ENCODE results near the gene ATAD1.
"Not testable (repeated sequence)": the region's sequence is repeated elsewhere in the genome, so short reads cannot be mapped to it uniquely, and the experiment has no call there.

ATAD1 gene

GRCh38 chr10:87751274-87751673, 66.8 kb downstream of the ATAD1 start:
- DNase-seq: no peak

GRCh38 chr10:87750817-87751216, 67.2 kb downstream of the ATAD1 start:
- DNase-seq: no peak

- peak; percentile 56 for DNase-seq
Observed at GRCh38 chr10:87750001-87750671, 67.9 kb downstream of the ATAD1 start.

GRCh38 chr10:87748244-87748643, 69.8 kb downstream of the ATAD1 start:
- DNase-seq: not testable (repeated sequence)

- no peak for DNase-seq
Observed at GRCh38 chr10:87746911-87747310, 71.1 kb downstream of the ATAD1 start.

GRCh38 chr10:87744606-87745005, 73.4 kb downstream of the ATAD1 start:
- no peak for DNase-seq

GRCh38 chr10:87742992-87743610, 74.9 kb downstream of the ATAD1 start:
- not testable (repeated sequence) for DNase-seq

GRCh38 chr10:87740254-87740655, 77.8 kb downstream of the ATAD1 start:
- DNase-seq: peak; percentile 73

- DNase-seq: no peak
Observed at GRCh38 chr10:87739703-87740102, 78.3 kb downstream of the ATAD1 start.

GRCh38 chr10:87738253-87738652, 79.8 kb downstream of the ATAD1 start:
- DNase-seq: not testable (repeated sequence)

- peak; percentile 57 for DNase-seq
Observed at GRCh38 chr10:87734987-87735827, 82.8 kb downstream of the ATAD1 start.

GRCh38 chr10:87733081-87733480, 84.9 kb downstream of the ATAD1 start:
- DNase-seq: no peak

- DNase-seq: no peak
Observed at GRCh38 chr10:87729940-87730339, 88.1 kb downstream of the ATAD1 start.

GRCh38 chr10:87724789-87725188, 93.2 kb downstream of the ATAD1 start:
- DNase-seq: no peak

- no peak for DNase-seq
Observed at GRCh38 chr10:87723500-87723899, 94.5 kb downstream of the ATAD1 start.

- DNase-seq: no peak
Observed at GRCh38 chr10:87722716-87723115, 95.3 kb downstream of the ATAD1 start.

GRCh38 chr10:87721781-87722180, 96.2 kb downstream of the ATAD1 start:
- no peak for DNase-seq

- no peak for DNase-seq
Observed at GRCh38 chr10:87720665-87721064, 97.4 kb downstream of the ATAD1 start.

GRCh38 chr10:87716348-87716670, 101.7 kb downstream of the ATAD1 start:
- DNase-seq: no peak

GRCh38 chr10:87715552-87716347, 102.3 kb downstream of the ATAD1 start:
- DNase-seq: no peak

- no peak for DNase-seq
Observed at GRCh38 chr10:87713707-87714106, 104.3 kb downstream of the ATAD1 start.

GRCh38 chr10:87712913-87713616, 105.0 kb downstream of the ATAD1 start:
- DNase-seq: no peak

- DNase-seq: no peak
Observed at GRCh38 chr10:87707254-87707653, 110.8 kb downstream of the ATAD1 start.
